H1 (cell line): Measurements from ENCODE around the gene NCOA6. TPM values are rescaled to one million over a fixed set of nuclear protein-coding genes. Genes with fewer than 3 reads are reported as not detected.

ENCODE experiments used
- CTCF ChIA-PET: fragments of 300-600 bp; sonication (Branson Sonifier 250); formaldehyde crosslinking; loops from one replicate; lab custom pipeline; 2021; ENCODE audit not compliant: partially characterized antibody; lab: Charles Lee
- POLR2A ChIA-PET: fragments of 300-600 bp; sonication (Branson Sonifier 250); formaldehyde crosslinking; loops from one replicate; lab custom pipeline; 2021; ENCODE audit warnings: inconsistent platforms; ENCODE audit not compliant: partially characterized antibody; lab: Charles Lee
- DNase-seq, 2 experiments: peaks; one replicate each; pipeline versions ENCODE4 v3.0.0 to v3.0.0-alpha.2; 2010 to 2022; ENCODE audit warnings: low spot score in 2 of 2, low read depth in 1 of 2, mixed read lengths in 1 of 2
- FAIRE-seq: peaks from 2 replicates; lab custom pipeline; 2011; peaks lifted over from hg19 to GRCh38; lab: Jason Lieb, UNC
- H2AFZ ChIP-seq: 2 replicates; pipeline ENCODE4 v1.8.1; 2012; ENCODE audit warnings: low read length, inconsistent platforms
- H2AK5ac ChIP-seq: 2 replicates; pipeline ENCODE4 v1.6.1; 2013; ENCODE audit warnings: low read depth, low read length
- H2BK120ac ChIP-seq: replicated peaks from 2 replicates; pipeline ENCODE3; 2013; ENCODE audit warnings: low read depth, low read length, inconsistent platforms
- H2BK12ac ChIP-seq: 2 replicates; pipeline ENCODE4 v1.6.1; 2013; ENCODE audit warnings: low read depth, low read length
- H2BK15ac ChIP-seq: 2 replicates; pipeline ENCODE4 v1.6.1; 2013; ENCODE audit warnings: low read length
- H2BK20ac ChIP-seq: 2 replicates; pipeline ENCODE4 v1.6.1; 2013; ENCODE audit warnings: low read length
- H2BK5ac ChIP-seq: 2 replicates; pipeline ENCODE4 v1.6.1; 2013; ENCODE audit warnings: low read depth, low read length
- H3K14ac ChIP-seq: 2 replicates; pipeline ENCODE4 v1.6.1; 2013; ENCODE audit warnings: inconsistent platforms; ENCODE audit not compliant: insufficient read length
- H3K18ac ChIP-seq: 2 replicates; pipeline ENCODE4 v1.6.1; 2013; ENCODE audit warnings: low read length; ENCODE audit errors: extremely low read depth
- H3K23ac ChIP-seq: 2 replicates; pipeline ENCODE4 v1.6.1; 2013; ENCODE audit warnings: inconsistent platforms; ENCODE audit not compliant: insufficient read length
- H3K23me2 ChIP-seq: 2 replicates; pipeline ENCODE4 v1.6.1; 2013; ENCODE audit warnings: low read depth, low read length
- H3K27ac ChIP-seq: 2 replicates; pipeline ENCODE4 v1.6.1; 2011; ENCODE audit warnings: low read depth, low read length, inconsistent platforms
- H3K27me3 ChIP-seq, 4 experiments: replicated peaks in 1 of 4; 1 replicate in 1 of 4; 2 replicates in 3 of 4; pipeline versions ENCODE4 v1.6.1 to v1.8.1; 2011 to 2013; ENCODE audit warnings: low read length in 3 of 4, mild to moderate bottlenecking in 3 of 4, inconsistent platforms in 2 of 4, mixed read lengths in 2 of 4, moderate library complexity in 1 of 4; ENCODE audit not compliant: control insufficient read depth in 3 of 4, insufficient read depth in 3 of 4; ENCODE audit errors: extremely low read depth in 1 of 4
- H3K36me3 ChIP-seq, 4 experiments: 2 replicates each; pipeline versions ENCODE4 v1.6.1 to v1.8.1; 2011 to 2013; ENCODE audit warnings: mild to moderate bottlenecking in 4 of 4, low read length in 3 of 4, moderate library complexity in 2 of 4, control low read depth in 1 of 4, inconsistent platforms in 1 of 4; ENCODE audit not compliant: insufficient read depth in 4 of 4, control insufficient read depth in 2 of 4
- H3K4ac ChIP-seq: replicated peaks from 2 replicates; pipeline ENCODE3; 2013; ENCODE audit warnings: low read length, low read depth, mixed read lengths, inconsistent platforms; ENCODE audit not compliant: insufficient read length
- H3K4me1 ChIP-seq, 4 experiments: replicated peaks in 1 of 4; 1 replicate in 1 of 4; 2 replicates in 3 of 4; pipeline versions ENCODE4 v1.6.1 to v1.8.1; 2011 to 2013; ENCODE audit warnings: low read length in 3 of 4, inconsistent platforms in 2 of 4, mixed read lengths in 1 of 4; ENCODE audit not compliant: insufficient read depth in 4 of 4, control insufficient read depth in 3 of 4
- H3K4me2 ChIP-seq, 2 experiments: 2 replicates each; pipeline versions ENCODE4 v1.6.1 to v1.8.1; 2011 to 2013; ENCODE audit warnings: low read depth in 2 of 2, low read length in 2 of 2, control low read depth in 1 of 2, inconsistent platforms in 1 of 2, mild to moderate bottlenecking in 1 of 2; ENCODE audit not compliant: insufficient read depth in 1 of 2
- H3K4me3 ChIP-seq, 4 experiments: fragments of 200-600, 300-600 bp in 1 of 4; sonication (generic), shearing (Covaris generic), sonication (Bioruptor Twin) in 1 of 4; 2 replicates each; pipeline versions ENCODE4 v1.5.1 to v1.8.1; 2011 to 2016; ENCODE audit warnings: low read length in 4 of 4, low read depth in 3 of 4, control low read depth in 2 of 4, inconsistent platforms in 2 of 4, mild to moderate bottlenecking in 2 of 4, mixed read lengths in 1 of 4, moderate library complexity in 1 of 4; ENCODE audit not compliant: insufficient read depth in 2 of 4; ENCODE audit errors: extremely low read depth in 1 of 4
- H3K56ac ChIP-seq: replicated peaks from 2 replicates; pipeline ENCODE3; 2013; ENCODE audit warnings: low read depth, mild to moderate bottlenecking, mixed read lengths, low read length, inconsistent platforms; ENCODE audit not compliant: insufficient read length
- H3K79me1 ChIP-seq: 2 replicates; pipeline ENCODE4 v1.6.1; 2013; ENCODE audit warnings: low read depth, low read length, control low read depth
- H3K79me2 ChIP-seq, 2 experiments: 2 replicates each; pipeline versions ENCODE4 v1.6.1 to v1.8.1; 2012 to 2013; ENCODE audit warnings: low read length in 2 of 2, mild to moderate bottlenecking in 2 of 2, inconsistent platforms in 1 of 2; ENCODE audit not compliant: insufficient read depth in 2 of 2, control insufficient read depth in 1 of 2
- H3K9ac ChIP-seq, 4 experiments: replicated peaks in 1 of 4; 1 replicate in 1 of 4; 2 replicates in 3 of 4; pipeline versions ENCODE4 v1.6.1 to v1.8.1; 2011 to 2013; ENCODE audit warnings: low read depth in 3 of 4, low read length in 3 of 4, control low read depth in 2 of 4, mild to moderate bottlenecking in 2 of 4, moderate library complexity in 2 of 4, inconsistent platforms in 1 of 4; ENCODE audit errors: extremely low read depth in 1 of 4
- H3K9me3 ChIP-seq, 2 experiments: 2 replicates each; pipeline versions ENCODE4 v1.6.1 to v1.8.1; 2012 to 2013; ENCODE audit warnings: mild to moderate bottlenecking in 2 of 2, moderate library complexity in 2 of 2, control low read depth in 1 of 2, inconsistent platforms in 1 of 2, low read depth in 1 of 2, low read length in 1 of 2, mixed read lengths in 1 of 2; ENCODE audit not compliant: insufficient read depth in 2 of 2
- H4K20me1 ChIP-seq, 2 experiments: replicated peaks in 1 of 2; 2 replicates each; pipeline versions ENCODE3 to v1.8.1; 2011 to 2013; ENCODE audit warnings: inconsistent platforms in 2 of 2, low read length in 2 of 2, mild to moderate bottlenecking in 1 of 2; ENCODE audit not compliant: insufficient read depth in 2 of 2, control insufficient read depth in 1 of 2
- H4K5ac ChIP-seq: 2 replicates; pipeline ENCODE4 v1.6.1; 2013; ENCODE audit warnings: low read length, low read depth, mixed read lengths, inconsistent platforms; ENCODE audit not compliant: insufficient read length
- H4K8ac ChIP-seq: 2 replicates; pipeline ENCODE4 v1.8.0; 2013; ENCODE audit warnings: mild to moderate bottlenecking, moderate library complexity, low read length, inconsistent platforms; ENCODE audit not compliant: insufficient read depth; ENCODE audit errors: extremely low read depth
- H4K91ac ChIP-seq: replicated peaks from 2 replicates; pipeline ENCODE3; 2013; ENCODE audit warnings: low read length, mixed read lengths, inconsistent platforms; ENCODE audit not compliant: insufficient read length
- ASH2L ChIP-seq: fragments of 200-600, 300-600 bp; sonication (generic); IDR thresholded peaks from one replicate; pipeline ENCODE4 v1.7.1; 2017; ENCODE audit warnings: low read length
- BACH1 ChIP-seq: IDR thresholded peaks from 2 replicates; pipeline ENCODE4 v1.6.1; 2012; ENCODE audit warnings: low read length, improper control_type of control experiment
- EGR1 ChIP-seq: IDR thresholded peaks from 2 replicates; pipeline ENCODE4 v1.6.1; 2011; ENCODE audit warnings: low read depth, low read length, borderline replicate concordance
- FOSL1 ChIP-seq: IDR thresholded peaks from 2 replicates; pipeline ENCODE4 v1.6.1; 2011; ENCODE audit warnings: mild to moderate bottlenecking, low read depth, low read length, moderate library complexity; ENCODE audit not compliant: insufficient read depth
- HDAC6 ChIP-seq: IDR thresholded peaks from one replicate; pipeline ENCODE4 v1.7.1; 2012; ENCODE audit warnings: low read depth, mild to moderate bottlenecking, inconsistent platforms, low read length, moderate library complexity
- KDM1A ChIP-seq: fragments of 200-600, 300-600 bp; sonication (generic); IDR thresholded peaks from 2 replicates; pipeline ENCODE4 v1.7.1; 2016; ENCODE audit warnings: mild to moderate bottlenecking, low read length, borderline replicate concordance
- MAFK ChIP-seq: IDR thresholded peaks from 2 replicates; pipeline ENCODE4 v1.6.1; 2012; ENCODE audit warnings: low read depth, mild to moderate bottlenecking, improper control_type of control experiment, low read length
- NRF1 ChIP-seq: IDR thresholded peaks from 2 replicates; pipeline ENCODE4 v1.6.1; 2011; ENCODE audit warnings: mild to moderate bottlenecking, low read depth, low read length, improper control_type of control experiment
- SP2 ChIP-seq: IDR thresholded peaks from 2 replicates; pipeline ENCODE4 v1.6.1; 2012; ENCODE audit warnings: mild to moderate bottlenecking, low read length, inconsistent platforms
- TAF7 ChIP-seq: optimal IDR thresholded peaks from 2 replicates; pipeline ENCODE3; 2011; ENCODE audit warnings: low read depth, mild to moderate bottlenecking, inconsistent platforms, low read length, moderate library complexity, borderline replicate concordance
- WGBS, 2 experiments: shearing (Covaris generic) in 1 of 2; methylation state at CpG; one replicate each; pipeline versions ENCODE4 v1.1.6 to v1.1.7; 2013 to 2015; ENCODE audit warnings: low lambda C conversion rate in 2 of 2, mixed read lengths in 2 of 2, inconsistent platforms in 1 of 2, low coverage in 1 of 2, missing lambda C conversion rate in 1 of 2; ENCODE audit not compliant: insufficient replicate concordance in 2 of 2, insufficient coverage in 1 of 2, insufficient read length in 1 of 2; ENCODE audit errors: extremely low coverage in 1 of 2, missing lambda C conversion rate in 1 of 2; 5-methylcytosine and 5-hydroxymethylcytosine counted together
- polyA plus RNA-seq, 7 experiments: library from polyadenylated mRNA; depleted of rRNA in 3 of 7; stranded (reverse) in 5 of 7; unstranded in 2 of 7; fragments of >200 nt in 5 of 7; fragments of 200-250 nt in 2 of 7; gene quantifications; 1 replicate in 5 of 7; 2 replicates in 1 of 7; 4 replicates in 1 of 7; pipeline versions ENCODE4 v1.2.1 to v1.2.3, GENCODE V29; 2011 to 2013; ENCODE audit warnings: missing spikeins in 2 of 7, mixed read lengths in 2 of 7
- total RNA-seq: library from RNA; stranded (reverse); fragmentation: NEBNext Ultra II Directional; extraction: Animal tissue kit (Norgen Biotek cat#: 25700); gene quantifications from 2 replicates; pipeline ENCODE4 v1.2.1, GENCODE V29; 2021
- TF ChIP-seq, protein P1 (sequence below): IDR thresholded peaks from 2 replicates; pipeline ENCODE4 v1.6.1; 2012; ENCODE audit warnings: inconsistent platforms

NCOA6 gene
- total and polyA plus RNA-seq, 2 of the 8 experiments (the other 6 are each of a cell fraction or from before 2014, with no cell fraction given) = 9.0 to 9.5 TPM

DNA sequence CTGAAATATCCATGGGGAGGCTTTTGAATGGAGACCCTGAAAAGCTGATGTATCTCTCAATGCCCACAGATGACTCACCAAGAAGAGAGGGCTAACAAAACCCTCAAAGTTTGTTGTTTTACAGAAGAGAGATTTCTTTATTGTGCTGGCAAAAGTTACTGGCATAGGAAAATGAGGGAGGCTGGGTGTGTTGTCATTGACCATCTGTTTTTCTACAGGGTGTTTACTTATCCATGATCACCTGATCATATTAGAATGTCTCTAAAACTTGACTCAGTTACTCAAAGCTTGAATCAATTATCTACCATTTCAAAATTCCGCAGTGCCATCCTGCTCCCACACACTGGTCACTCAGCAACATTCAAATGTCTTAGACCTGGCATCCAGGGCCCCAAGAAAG is 9.8 kb downstream of the NCOA6 start:
- Histone ChIP-seq H3K79me2 (peaks cover 0 to 28% of the 10 kb centered on the region in 2 experiments; a peak in 2 of 4 replicates), H2BK12ac (no peak overlapping the region), H3K27me3 (no peaks in the 10 kb centered on the region), H3K4me2 (no peak overlapping the region), H2BK5ac (no peak overlapping the region), H3K56ac (no peak overlapping the region), H3K18ac (no peak overlapping the region), H3K27ac (no peak overlapping the region), H3K14ac (no peak overlapping the region), H3K79me1 (no peaks in the 10 kb centered on the region; the same call in 1 of the 2 replicates), H3K23me2 (no peaks in the 10 kb centered on the region), H4K8ac (no peak overlapping the region), H3K9ac (no peak overlapping the region), H2BK20ac (no peak overlapping the region), H2AFZ (no peak overlapping the region), H3K4ac (no peak overlapping the region), H4K20me1 (peaks cover 0 to 2% of the 10 kb centered on the region in 2 experiments), H2BK15ac (no peak overlapping the region), H4K5ac (no peak overlapping the region), H2AK5ac (no peak overlapping the region), H2BK120ac (no peak overlapping the region), H3K9me3 (no peaks in the 10 kb centered on the region), H3K23ac (no peak overlapping the region), H3K36me3 (no peaks in the 10 kb centered on the region), H3K4me1 (peaks cover 0 to 2% (median 0%) of the 10 kb centered on the region in 4 experiments; a peak in 2 of 7 replicates), H3K4me3 (no peak overlapping the region), H4K91ac (no peak overlapping the region)
- ChIA-PET CTCF (no interaction called here), POLR2A (no interaction called here)
- FAIRE-seq (no peak), DNase-seq (no peak)
- WGBS, 2 experiments = 96% methylated on average over 1 of the region's 1 CpG; no CpG with 5 or more reads in 1 of the 2 experiments
- TF ChIP-seq NRF1 (no peak), SP2 (no peak), ASH2L (no peak), BACH1 (no peak), TAF7 (no peak), KDM1A (no peak), MAFK (no peak), EGR1 (no peak), HDAC6 (no peak), FOSL1 (no peak)
- TF ChIP-seq, protein P1, sequence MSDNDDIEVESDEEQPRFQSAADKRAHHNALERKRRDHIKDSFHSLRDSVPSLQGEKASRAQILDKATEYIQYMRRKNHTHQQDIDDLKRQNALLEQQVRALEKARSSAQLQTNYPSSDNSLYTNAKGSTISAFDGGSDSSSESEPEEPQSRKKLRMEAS = no peak
